ENCODE results near the gene TTYH3. TPM values are rescaled to one million over a fixed set of nuclear protein-coding genes. Genes with fewer than 3 reads are reported as not detected.
A peak's percentile ranks its signal among the peaks of the same experiment; 100 is the strongest.

The TTYH3 gene
- total and polyA plus RNA-seq, 2 of the 13 experiments (the other 11 are each of a cell fraction or from before 2014, with no cell fraction given), result 26.3 to 50.0 TPM

GRCh38 chr7:2623698-2624014 lies 8.1 kb upstream of the TTYH3 start:
- in situ Hi-C loops (cut with HindIII; ENCODE audit: extremely low pct_ligation_motif_present, low pct_unique_long_range_greater_than_20kb) (no loop called here), intact Hi-C loops (cut with micrococcal nuclease; ENCODE audit: unreplicated experiment) (loop anchor here (2.0 to 5.0 kb wide), 2 partner anchors 13 to 66 kb away; partner anchors contain the start of genes BRAT1 and IQCE)
- Histone ChIP-seq H4K20me1 (ENCODE audit: insufficient read depth, low read length) (no peaks in the 10 kb centered on the region), H3K27me3 (ENCODE audit: control insufficient read depth in 1 of 2, insufficient read depth in 2 of 2, low read length in 2 of 2) (no peaks in the 10 kb centered on the region), H3K79me2 (ENCODE audit: insufficient read depth, low read length) (peaks cover 11% of the 10 kb centered on the region), H3K9ac (ENCODE audit: insufficient read depth, low read depth, low read length) (peak overlapping the region; percentile 77), H3K9me3 (ENCODE audit: low read length) (no peaks in the 10 kb centered on the region), H3K4me2 (ENCODE audit: low read depth, low read length) (peak overlapping the region; percentile 87), H3K36me3 (replicated peaks in 1 of 2; ENCODE audit: control insufficient read depth in 1 of 2, insufficient read depth in 2 of 2, low read length in 2 of 2) (no peaks in the 10 kb centered on the region), H3K4me1 (ENCODE audit: insufficient read depth, low read length) (peaks cover 87% of the 10 kb centered on the region), H2AFZ (ENCODE audit: low read length) (no peak overlapping the region), H3K4me3 (replicated peaks in 1 of 3; ENCODE audit: insufficient read depth in 1 of 3, low read depth in 2 of 3, low read length in 3 of 3) (peak overlapping the region; percentile 61 to 81 (median 63); a peak in 5 of 6 replicates), H3K27ac (ENCODE audit: extremely low read length, insufficient read depth, low read length) (peak overlapping the region; percentile 87)
- FAIRE-seq (no peak), ATAC-seq (no peak; the same call in 2 of the 3 replicates), DNase-seq (ENCODE audit: low spot score) (no peak)
- ChIA-PET CTCF (ENCODE audit: low intra/inter-chr PET ratio, low total read pairs) (no interaction called here), POLR2A (interaction anchor here (1.0 to 6.6 kb wide), 6 partner anchors 8 to 66 kb away, joined by 3 to 80 read pairs (median 14); partner anchors contain the start of gene TTYH3)
- BruUV-seq (replicated peaks), result TSS peak; percentile 87
- WGBS (ENCODE audit: low lambda C conversion rate), result no CpG with 5 or more reads among the region's 10 CpGs
- TF ChIP-seq ZNF407 (CRISPR knock-in tag; IDR thresholded peaks at IDR 0.05; ENCODE audit: not compliant biosample characterization) (peak; percentile 47), HIVEP1 (CRISPR knock-in tag; IDR thresholded peaks at IDR 0.05) (0 out of 2 replicates have a peak, but pooled peaks have one; percentile 1), XBP1 (CRISPR knock-in tag; IDR thresholded peaks at IDR 0.05) (no peak), TMF1 (CRISPR knock-in tag; IDR thresholded peaks at IDR 0.05; ENCODE audit: low read depth) (no peak)
- TF ChIP-seq, protein P1, sequence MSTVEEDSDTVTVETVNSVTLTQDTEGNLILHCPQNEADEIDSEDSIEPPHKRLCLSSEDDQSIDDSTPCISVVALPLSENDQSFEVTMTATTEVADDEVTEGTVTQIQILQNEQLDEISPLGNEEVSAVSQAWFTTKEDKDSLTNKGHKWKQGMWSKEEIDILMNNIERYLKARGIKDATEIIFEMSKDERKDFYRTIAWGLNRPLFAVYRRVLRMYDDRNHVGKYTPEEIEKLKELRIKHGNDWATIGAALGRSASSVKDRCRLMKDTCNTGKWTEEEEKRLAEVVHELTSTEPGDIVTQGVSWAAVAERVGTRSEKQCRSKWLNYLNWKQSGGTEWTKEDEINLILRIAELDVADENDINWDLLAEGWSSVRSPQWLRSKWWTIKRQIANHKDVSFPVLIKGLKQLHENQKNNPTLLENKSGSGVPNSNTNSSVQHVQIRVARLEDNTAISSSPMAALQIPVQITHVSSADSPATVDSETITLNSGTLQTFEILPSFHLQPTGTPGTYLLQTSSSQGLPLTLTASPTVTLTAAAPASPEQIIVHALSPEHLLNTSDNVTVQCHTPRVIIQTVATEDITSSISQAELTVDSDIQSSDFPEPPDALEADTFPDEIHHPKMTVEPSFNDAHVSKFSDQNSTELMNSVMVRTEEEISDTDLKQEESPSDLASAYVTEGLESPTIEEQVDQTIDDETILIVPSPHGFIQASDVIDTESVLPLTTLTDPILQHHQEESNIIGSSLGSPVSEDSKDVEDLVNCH (CRISPR knock-in tag; IDR thresholded peaks at IDR 0.05), result no peak
- TF ChIP-seq, protein P2, sequence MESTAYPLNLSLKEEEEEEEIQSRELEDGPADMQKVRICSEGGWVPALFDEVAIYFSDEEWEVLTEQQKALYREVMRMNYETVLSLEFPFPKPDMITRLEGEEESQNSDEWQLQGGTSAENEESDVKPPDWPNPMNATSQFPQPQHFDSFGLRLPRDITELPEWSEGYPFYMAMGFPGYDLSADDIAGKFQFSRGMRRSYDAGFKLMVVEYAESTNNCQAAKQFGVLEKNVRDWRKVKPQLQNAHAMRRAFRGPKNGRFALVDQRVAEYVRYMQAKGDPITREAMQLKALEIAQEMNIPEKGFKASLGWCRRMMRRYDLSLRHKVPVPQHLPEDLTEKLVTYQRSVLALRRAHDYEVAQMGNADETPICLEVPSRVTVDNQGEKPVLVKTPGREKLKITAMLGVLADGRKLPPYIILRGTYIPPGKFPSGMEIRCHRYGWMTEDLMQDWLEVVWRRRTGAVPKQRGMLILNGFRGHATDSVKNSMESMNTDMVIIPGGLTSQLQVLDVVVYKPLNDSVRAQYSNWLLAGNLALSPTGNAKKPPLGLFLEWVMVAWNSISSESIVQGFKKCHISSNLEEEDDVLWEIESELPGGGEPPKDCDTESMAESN (CRISPR knock-in tag; conservative IDR thresholded peaks at IDR 0.05), result 0 out of 2 replicates have a peak, but pooled peaks have one; percentile 0
- TF ChIP-seq, protein P3, sequence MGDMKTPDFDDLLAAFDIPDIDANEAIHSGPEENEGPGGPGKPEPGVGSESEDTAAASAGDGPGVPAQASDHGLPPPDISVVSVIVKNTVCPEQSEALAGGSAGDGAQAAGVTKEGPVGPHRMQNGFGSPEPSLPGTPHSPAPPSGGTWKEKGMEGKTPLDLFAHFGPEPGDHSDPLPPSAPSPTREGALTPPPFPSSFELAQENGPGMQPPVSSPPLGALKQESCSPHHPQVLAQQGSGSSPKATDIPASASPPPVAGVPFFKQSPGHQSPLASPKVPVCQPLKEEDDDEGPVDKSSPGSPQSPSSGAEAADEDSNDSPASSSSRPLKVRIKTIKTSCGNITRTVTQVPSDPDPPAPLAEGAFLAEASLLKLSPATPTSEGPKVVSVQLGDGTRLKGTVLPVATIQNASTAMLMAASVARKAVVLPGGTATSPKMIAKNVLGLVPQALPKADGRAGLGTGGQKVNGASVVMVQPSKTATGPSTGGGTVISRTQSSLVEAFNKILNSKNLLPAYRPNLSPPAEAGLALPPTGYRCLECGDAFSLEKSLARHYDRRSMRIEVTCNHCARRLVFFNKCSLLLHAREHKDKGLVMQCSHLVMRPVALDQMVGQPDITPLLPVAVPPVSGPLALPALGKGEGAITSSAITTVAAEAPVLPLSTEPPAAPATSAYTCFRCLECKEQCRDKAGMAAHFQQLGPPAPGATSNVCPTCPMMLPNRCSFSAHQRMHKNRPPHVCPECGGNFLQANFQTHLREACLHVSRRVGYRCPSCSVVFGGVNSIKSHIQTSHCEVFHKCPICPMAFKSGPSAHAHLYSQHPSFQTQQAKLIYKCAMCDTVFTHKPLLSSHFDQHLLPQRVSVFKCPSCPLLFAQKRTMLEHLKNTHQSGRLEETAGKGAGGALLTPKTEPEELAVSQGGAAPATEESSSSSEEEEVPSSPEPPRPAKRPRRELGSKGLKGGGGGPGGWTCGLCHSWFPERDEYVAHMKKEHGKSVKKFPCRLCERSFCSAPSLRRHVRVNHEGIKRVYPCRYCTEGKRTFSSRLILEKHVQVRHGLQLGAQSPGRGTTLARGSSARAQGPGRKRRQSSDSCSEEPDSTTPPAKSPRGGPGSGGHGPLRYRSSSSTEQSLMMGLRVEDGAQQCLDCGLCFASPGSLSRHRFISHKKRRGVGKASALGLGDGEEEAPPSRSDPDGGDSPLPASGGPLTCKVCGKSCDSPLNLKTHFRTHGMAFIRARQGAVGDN (CRISPR knock-in tag; IDR thresholded peaks at IDR 0.05), result peak; percentile 9

Data from HepG2 (cell line).